Measurements from ENCODE around the gene CAMK2D.

DNA sequence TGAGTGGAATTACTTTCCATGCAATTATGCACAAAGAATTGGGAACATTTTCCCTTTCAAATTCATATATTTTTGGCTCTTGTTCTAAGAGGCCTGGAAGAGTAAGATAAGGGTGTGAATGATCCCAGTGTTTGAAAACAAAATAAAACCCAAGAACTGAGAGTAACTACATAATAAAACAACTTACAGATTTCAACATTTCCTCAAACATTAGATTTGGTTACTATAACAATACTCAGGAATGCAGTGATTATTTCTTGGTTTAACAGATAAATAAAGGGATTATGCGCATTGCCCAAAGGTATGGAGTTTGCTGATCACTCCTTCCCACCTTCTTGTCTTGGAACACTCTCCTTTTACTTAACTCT, 292.5 kb downstream of the CAMK2D start:
- TF ChIP-seq, protein P1, sequence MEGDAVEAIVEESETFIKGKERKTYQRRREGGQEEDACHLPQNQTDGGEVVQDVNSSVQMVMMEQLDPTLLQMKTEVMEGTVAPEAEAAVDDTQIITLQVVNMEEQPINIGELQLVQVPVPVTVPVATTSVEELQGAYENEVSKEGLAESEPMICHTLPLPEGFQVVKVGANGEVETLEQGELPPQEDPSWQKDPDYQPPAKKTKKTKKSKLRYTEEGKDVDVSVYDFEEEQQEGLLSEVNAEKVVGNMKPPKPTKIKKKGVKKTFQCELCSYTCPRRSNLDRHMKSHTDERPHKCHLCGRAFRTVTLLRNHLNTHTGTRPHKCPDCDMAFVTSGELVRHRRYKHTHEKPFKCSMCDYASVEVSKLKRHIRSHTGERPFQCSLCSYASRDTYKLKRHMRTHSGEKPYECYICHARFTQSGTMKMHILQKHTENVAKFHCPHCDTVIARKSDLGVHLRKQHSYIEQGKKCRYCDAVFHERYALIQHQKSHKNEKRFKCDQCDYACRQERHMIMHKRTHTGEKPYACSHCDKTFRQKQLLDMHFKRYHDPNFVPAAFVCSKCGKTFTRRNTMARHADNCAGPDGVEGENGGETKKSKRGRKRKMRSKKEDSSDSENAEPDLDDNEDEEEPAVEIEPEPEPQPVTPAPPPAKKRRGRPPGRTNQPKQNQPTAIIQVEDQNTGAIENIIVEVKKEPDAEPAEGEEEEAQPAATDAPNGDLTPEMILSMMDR (conservative IDR thresholded peaks at IDR 0.05; ENCODE audit: low read depth, low read length) = no peak
- no peak for TF ChIP-seq EZH2 (IDR thresholded peaks at IDR 0.05; ENCODE audit: low read length, unreplicated experiment)
